ENCODE data around the gene SLC25A43.

GRCh38 chrX:119442286-119442685, 43.1 kb downstream of the SLC25A43 start:
- TF ChIP-seq RCOR1 (IDR thresholded peaks at IDR 0.05; ENCODE audit: low read depth, low read length) (no peak), POLR2A (IDR thresholded peaks at IDR 0.05; ENCODE audit: low read length) (no peak)
